HG03108 (cell line): Measurements from ENCODE around the gene SLC22A5.
"Not testable (repeated sequence)": the region's sequence is repeated elsewhere in the genome, so short reads cannot be mapped to it uniquely, and the experiment has no call there.

Experiments
- ATAC-seq: cut with Tn5 transposase; IDR thresholded peaks from one replicate; pipeline ENCODE4 v1.9.1; 2021; ENCODE audit warnings: moderate library complexity; ENCODE audit not compliant: unreplicated experiment

SLC22A5 gene

DNA sequence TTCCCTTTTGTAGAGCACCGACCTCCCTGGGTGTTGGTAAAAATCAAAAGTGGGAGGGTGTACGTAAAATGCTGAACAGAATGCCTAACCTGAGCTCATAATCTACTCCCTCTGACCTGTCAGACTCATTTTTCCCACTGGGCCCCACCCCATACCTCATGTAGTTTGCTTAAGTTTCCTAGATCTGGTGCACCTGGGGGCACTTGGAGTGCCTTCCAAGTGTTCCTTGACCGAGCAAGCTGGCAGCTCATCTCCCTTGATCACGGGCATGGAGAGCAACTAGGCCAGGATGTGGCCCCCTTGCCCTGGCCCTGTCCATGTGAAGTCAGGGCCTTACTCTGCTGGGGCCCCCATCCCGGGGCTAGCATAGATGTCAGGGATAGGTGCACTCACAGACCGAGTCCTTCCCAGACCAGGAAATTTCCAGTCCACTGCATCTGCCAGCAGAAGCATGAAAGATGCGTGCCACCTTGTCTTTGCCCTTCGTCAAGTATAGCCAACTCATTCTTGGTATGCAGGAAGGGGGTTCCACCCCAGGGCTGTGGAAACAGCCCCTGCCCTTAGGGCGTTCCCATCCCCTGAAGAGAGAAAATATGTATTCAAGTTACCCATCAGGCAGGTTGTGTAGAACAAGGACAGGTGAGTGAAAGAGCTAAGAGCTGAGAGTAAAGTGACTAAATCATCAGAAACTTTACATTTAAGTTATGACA, 41.9 kb downstream of the SLC22A5 start:
- peak; percentile 4 for ATAC-seq

DNA sequence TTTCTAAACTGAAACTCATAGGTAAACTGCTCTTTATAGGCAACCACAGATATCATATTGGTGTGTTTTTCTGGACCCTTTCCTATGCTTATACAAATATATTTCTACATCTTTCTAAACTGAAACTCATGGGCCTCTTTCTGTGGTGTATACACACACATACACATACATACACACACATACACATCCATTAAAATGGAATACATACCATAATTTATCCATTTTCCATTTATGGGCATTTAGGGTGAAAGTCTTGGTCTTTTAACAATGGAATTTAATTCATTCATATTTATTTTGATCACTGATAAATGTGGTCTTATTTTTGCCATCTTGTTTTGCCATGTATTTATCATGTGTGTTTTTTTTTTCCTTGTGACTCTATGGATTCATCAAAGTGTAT, 44.1 kb downstream of the SLC22A5 start:
- ATAC-seq: no peak

DNA sequence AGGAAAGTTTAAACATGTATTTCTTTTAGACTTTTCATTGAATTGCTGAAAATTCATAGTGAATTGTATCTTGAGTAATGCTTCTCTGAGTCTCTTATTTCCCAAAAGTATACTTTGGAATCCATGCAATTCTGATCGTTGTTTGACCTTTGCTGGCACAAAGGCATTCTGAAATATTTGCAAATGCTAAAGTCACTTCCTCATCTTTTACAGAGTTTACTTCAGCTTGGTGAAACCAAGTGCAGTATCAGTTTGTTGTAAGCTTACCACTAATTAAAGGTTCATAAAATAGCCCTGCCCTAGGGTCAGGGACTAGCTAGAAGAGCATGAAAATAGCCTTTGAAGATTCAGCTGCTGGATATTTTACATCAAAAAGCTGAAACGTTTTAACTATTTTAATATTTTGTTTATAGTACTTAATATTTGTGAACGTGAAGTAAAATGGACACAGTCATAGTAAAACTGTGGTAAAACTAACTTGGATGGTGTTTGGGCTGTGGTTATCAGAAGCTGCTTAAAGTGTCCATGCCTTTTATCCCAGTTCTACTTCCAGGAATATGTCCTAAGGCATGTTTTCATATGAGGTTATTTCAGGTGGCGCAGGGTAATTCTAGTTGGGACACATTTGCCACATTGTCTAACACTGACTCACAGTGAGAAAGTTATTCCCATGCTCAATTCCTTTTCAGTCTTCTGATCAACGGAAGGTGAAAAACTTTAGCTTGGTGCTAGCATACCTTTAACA, 45.3 kb downstream of the SLC22A5 start:
- no peak for ATAC-seq

DNA sequence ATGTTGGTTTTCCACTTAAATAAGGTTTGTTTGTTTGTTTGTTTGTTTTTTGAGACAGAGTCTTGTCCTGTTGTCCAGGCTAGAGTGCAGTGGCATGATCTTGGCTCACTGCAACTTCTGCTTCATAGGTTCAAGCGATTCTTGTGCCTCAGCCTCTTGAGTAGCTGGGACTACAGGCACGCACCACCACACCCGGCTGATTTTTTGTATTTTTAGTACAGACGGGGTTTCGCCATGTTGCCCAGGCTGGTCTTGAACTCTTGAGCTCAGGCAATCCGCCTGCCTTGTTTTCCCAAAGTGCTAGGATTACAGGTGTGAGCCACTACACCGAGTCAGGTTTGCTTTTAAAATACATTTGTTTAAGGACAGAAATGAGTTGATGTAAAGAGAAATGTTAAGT, 46.0 kb downstream of the SLC22A5 start:
- ATAC-seq: not testable (repeated sequence)

DNA sequence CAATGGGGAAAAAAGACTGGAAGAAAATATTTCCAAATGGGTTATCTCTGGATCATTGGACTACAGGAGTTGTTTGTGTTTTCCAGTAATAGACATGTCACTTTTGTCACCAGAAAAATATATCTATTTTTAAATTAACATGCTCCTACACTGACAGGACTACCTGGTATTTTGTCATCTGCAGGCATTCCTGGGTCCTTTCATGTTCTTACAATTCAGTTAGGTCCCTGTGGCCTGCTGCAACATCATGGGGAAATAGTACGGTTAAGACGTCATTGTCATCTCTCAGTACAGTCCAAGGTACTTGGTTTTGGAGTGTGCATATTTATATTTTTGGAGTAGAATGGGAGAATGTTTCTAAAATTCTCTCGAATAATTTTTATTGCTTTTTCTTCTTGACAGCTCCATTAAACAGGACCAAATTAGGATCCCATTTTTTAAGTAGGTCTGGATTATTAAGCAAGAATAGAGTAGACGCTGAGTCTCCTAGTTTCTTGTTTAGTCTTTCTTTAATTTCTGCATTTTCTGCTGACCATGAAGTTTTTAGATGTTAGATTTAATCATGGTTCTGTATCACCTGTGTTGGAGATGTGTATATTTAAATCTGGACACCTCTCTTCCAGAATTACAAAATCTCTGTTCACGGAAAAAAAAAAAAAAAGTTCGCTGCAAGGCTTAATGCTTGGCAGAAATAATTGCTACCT, 46.9 kb downstream of the SLC22A5 start:
- ATAC-seq: no peak

DNA sequence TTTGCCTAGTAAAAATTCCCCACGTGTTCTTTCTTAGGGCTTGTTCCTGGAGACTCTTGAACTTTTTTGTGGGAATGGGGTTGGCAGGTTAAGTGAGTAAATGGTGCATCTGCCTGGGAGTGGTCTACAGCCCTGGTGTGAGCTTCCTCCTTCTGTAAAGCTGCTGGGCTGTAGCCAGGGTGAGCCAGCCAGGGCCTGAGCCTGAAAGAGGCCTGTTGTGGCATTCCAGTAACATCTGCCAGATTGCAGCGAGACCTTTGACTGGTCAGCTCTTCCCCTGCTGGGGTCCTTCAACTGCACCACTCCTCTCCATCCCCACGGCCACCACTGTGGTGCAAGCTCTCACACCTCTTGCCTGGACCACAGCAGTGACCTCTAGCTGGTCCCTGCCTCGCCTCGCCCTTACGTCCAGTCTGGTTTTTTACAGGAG, 47.5 kb downstream of the SLC22A5 start:
- ATAC-seq: no peak

DNA sequence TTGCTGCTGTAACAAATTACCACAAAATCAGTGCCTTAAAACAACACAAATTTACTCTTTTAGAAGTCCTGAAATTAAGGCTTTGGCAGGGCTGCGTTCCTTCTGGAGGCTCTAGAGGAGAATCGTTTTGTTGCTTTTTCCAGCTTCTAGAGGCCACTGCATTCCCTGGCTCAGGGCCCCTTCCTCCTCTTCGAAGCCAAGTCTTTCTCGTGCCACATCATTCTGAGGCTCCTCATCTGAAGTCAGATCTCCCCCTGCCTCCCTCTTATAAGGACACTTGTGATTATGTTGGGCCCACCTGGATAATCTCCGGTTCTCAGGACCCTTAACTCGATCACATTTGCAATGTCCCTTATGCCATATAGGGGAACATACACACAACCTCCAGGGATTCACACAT, 48.0 kb downstream of the SLC22A5 start:
- ATAC-seq: no peak

DNA sequence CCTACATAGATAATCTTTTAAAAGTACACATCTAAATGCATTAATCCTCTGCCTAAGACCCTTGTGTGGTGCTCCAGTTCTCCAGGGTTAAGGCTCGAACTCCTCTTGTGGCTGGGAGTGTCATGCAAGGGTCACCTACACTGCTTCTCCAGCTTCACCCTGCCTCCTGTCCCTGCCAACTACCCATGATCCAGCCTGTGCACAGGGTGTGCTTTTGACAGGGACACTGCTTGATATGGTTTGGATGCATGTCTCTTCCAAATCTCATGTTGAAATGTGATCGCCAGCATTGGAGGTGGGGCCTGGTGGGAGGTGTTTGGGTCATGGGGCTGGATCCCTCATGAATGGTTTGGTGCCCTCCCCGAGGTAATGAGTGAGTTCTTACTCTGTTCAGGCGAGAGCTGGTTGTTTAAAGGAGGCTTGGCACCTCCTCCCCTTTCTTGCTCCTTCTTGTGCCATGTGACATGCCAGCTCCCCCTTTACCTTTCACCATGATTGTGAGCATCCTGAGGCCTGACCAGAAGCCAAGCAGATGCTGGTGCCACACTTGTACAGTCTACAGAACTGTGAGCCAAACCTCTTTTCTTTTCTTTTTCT, 48.5 kb downstream of the SLC22A5 start:
- ATAC-seq: no peak

DNA sequence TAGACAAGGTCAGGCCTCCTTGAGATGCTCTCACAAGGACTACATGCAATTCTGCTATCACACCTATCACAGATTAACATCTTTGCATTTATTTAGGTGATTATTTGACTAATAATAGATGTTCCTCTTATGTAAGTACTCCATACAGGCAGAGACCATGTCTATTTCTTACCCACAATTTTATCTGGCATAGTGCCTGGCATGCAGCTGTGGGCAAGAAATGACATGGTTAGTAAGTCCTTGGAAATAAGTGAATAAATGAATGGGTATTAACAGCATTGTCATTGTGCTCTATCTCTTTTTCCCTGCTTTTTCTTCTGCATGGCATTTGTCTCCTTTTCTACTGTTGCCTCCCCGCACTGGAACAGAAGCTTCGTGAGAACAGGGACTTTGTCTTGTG, 49.4 kb downstream of the SLC22A5 start:
- no peak for ATAC-seq

DNA sequence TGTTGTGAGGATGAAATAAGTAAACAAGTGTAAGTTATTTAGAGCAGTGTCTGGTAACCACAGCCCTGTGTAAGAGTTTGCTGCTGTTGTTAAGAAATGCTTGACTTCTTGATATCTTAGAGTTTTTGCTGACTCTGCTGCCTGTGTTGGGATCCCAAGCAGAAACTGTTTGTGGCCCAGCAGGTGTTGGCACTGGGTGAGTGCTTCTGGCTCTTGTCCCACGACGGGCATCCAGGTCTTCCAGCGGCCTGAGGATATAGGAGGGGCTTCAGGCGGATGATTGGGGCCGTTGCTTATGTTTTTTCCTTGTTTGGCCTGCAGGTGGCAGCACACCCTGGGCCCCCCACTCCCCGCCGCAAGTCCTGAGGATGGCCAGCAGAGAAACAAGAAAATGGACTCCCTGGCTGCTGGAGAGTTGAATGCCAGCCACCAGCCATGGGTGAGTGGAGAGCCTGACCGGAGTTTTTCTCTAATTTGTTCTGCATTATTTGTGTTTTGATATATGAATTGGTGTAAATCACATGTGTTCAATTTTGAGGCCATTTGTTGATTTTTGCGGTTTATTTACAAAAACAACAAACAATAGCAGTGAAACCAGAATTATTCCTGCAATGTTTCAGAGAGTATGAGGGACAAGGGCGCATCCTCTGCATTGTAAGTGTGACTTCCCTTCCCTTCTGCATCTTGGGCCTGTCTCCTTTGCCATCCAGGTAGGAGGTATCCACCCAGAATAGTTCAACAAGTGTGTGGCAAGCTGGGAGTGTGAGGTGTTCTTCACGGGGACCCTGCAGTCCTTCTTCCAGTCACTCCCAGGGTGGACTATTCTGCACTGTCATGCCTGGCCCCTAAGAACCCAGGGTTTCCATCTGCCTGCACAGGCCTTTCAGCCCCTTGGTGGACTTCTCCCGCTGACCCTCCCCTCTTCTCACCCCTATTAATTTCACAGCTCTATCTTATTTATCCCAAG, 50.3 kb downstream of the SLC22A5 start:
- ATAC-seq: peak; percentile 22

DNA sequence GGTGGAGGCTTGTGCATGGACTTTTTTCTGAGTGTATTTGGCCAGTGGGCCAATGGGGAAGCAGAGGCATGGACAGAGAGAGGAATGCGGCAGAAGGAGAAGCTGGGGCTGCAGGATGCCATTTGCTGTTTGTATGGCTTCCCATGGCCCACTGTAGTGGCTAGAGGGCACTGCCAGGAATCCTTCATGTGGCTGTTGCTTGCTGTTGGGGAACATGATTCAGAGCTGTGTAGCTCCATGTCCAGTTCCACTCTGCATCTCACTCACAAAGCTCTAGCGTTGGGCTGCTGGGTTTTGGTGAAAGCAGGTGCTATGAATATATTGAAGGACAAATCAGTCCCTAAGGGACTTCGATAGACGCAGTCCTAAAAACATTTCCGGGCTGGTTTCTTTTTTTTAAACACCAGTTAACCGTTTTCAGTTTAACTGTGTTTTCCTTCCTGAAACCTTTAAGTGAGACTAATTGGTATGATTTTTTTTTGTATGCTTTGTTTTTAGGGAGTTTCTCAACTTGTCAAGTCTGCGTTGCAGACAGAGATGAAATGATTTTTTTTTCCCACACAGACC, 51.3 kb downstream of the SLC22A5 start:
- peak; percentile 51 for ATAC-seq

DNA sequence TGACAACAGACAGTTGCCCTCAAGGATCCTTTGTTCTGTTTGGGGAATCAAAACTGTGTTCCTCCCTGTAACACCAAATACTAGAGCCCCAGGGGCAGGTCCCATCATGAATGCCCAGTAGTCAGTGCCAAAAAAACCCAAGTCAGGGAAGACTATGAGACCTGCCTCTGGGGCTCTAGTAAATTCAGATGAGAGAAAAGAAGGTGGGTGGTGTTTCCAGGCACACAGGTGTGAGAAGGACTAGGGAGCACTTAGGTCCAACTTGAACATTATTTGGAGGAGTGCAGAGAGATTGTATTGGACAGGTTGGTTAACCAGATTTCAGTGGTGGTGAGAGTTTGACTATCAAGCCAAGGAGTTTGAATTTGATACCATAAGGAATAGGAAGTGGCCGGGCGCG, 52.0 kb downstream of the SLC22A5 start:
- ATAC-seq: no peak

DNA sequence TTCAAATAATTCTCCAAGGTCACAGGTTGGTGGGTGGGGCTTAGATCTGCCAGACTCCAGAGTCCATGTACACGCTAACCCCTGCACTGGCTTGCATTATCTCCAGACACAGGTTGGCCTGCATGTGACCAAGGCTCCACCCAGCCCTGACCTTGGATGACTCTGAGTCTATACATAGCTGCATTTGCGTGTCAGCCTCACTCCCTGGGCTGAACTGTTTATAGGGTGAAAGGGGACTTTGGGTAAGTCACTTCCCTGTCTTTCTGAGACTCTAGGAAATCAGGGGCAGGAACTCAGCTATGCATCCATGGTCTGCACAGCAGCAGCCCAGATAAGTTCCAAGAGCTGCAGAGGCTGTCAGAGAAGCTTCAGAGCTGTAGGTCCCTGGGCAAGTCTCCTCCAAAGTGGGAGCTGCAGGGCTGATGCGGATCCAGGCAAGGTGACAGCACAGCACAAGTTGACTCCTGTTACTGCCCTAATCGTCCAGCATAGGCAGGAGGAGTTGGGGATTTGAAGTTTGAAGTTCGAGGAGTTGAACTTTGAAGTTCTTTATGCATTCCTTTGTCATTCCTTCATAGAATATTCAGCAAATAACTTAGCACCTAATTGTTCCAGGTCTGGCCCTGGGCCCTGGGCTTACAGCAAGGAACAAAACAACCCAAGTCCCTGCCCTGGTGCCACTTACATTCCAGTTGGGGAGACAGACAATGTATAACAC, 53.4 kb downstream of the SLC22A5 start:
- ATAC-seq: peak; percentile 37

DNA sequence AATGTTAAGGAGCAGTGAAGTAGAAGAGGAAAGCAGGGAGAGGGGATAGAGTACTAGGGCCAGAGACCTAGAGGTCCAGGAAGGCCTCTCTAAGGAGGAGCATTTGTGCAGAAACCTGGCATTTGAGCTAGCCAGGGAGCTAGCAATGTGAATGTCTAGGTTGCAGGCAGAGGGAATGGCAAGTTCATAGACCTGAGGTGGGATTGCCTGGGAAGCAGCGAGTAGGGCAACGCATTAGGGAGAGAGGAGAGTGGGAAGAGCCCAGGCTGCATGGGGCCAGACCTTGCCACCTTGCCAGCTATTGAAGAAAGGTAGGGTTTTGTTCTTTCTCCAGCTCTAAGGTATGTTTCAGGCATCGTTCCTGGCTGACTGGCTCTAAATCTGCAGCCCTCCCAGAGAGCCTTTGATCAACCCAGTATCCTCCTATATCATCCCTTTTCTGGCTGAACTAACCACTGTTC, 54.0 kb downstream of the SLC22A5 start:
- no peak for ATAC-seq

DNA sequence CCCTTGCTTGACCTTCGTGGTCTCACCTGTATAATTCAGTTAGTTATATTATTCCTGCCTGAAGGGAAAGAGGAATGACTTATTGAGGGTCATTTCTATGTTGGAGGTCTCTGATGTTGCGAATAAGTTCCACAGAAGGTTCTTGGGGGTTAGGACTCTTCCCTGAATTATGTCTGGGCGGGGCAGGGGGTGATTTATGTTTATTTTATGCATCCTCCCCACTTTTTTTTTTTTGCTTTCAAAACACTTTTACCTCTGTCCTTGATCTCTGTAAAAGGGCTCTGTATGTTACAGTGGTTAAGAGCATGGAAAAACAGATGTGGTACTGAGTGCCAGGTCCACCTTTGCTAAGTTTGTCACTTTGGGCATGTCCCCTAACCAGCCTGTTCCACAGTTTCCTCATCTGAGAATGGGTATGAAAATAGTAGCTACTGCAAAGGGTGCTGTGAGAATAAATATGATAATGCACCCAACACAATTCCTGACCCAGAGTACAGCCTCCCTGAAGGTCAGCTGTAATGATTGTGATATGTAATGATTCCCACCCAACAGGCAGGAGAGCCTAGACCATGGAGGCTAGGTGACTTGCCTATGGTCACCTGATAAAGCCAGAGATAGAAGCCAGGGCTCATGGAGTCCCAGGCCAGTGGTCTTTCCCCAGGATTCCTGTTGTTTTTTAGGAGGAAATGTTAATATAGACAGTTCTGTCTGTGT, 54.8 kb downstream of the SLC22A5 start:
- ATAC-seq: no peak

DNA sequence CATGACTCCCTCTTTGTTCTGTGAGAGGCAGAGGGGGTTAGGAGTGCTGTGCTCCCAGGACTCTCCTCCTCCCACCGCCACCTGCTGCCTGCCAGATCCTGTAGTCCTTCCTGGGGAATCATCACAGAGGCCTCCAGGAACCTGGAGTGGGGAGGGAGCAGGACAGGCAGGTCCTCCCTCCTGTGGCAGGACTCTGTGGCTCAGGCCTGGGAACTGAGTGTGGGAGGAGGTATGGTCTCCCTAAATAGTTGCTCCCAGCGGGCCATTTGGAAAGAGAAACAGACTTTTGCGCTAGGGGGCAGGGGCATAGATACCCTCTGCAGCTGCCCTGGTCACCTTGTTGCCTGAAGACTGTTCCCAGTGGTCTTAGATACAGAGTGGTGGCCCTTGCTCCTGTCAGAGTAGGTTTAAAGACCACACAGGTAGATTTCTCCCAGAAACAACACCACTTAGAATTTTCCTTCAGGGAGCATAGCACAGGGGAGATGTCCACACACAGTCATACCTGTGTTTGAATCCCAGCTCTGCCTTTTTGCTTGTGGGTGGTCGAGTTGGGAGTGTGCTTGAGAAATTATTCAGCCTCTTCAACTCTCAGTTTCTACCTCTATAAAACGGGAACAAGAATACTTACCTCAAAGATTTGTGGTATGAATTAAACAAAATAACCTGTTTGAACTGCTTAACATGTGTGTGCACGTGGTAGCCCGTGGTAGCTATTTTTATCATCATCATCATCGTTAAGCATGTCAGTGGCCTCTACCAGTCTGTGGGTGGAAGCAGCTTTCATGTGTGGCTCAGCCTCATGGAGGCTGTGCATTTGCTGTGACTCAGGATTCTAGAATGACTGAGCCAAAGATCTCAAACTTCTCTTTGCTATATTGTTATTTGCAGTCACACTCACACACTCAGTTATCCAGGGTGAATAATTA, 55.8 kb downstream of the SLC22A5 start:
- ATAC-seq: no peak

DNA sequence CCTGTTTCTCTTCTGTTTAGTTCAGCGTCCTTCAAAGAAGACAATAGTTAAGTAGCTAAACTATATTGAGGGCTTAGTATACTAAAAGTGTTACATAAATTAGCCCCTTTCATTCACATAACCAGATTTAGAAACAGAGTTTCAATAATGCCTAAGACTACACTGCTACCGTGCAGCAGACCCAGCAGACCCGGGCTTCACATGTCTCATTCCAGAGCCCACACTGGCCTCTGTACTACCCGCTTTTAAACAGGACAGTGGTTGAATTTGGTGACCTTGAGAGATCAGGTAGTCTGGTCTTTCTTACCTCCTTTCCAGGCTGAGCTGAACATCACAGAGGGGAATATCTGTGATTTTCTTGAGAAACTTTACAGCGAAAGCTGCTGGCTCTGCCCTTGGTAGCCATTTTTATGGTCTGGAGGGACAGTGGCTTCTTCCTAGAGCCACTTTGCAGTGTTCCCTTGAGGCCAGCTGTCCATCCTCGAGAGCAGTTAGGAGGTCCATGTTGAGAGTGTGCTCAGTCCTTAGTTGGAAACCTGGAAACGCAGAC, 56.5 kb downstream of the SLC22A5 start:
- ATAC-seq: no peak
